Muscle layer of colon (tissue), 2 donors: Measurements from ENCODE around the gene FAR1.

Experiments used
- H3K27ac ChIP-seq: one replicate; pipeline ENCODE4 v1.7.0; 2013; ENCODE audit warnings: low read depth, mild to moderate bottlenecking, low read length, moderate library complexity
- H3K27me3 ChIP-seq, 2 donors: one replicate each; pipeline ENCODE4 v1.7.0; 2013; ENCODE audit warnings: low read length in 2 of 2, mild to moderate bottlenecking in 2 of 2; ENCODE audit not compliant: insufficient read depth in 2 of 2, control insufficient read depth in 1 of 2
- H3K36me3 ChIP-seq: one replicate; pipeline ENCODE4 v1.7.0; 2013; ENCODE audit warnings: mild to moderate bottlenecking, low read length; ENCODE audit not compliant: insufficient read depth
- H3K4me1 ChIP-seq: one replicate; pipeline ENCODE4 v1.7.0; 2013; ENCODE audit warnings: mild to moderate bottlenecking, low read length; ENCODE audit not compliant: insufficient read depth
- H3K4me3 ChIP-seq, 2 donors: one replicate each; pipeline ENCODE4 v1.7.0; 2013; ENCODE audit warnings: low read length in 2 of 2, low read depth in 1 of 2, mild to moderate bottlenecking in 1 of 2, moderate library complexity in 1 of 2
- H3K9ac ChIP-seq: one replicate; pipeline ENCODE4 v1.7.0; 2013; ENCODE audit warnings: low read length
- H3K9me3 ChIP-seq: one replicate; pipeline ENCODE4 v1.7.0; 2013; ENCODE audit warnings: mild to moderate bottlenecking, low read length
- donor health status: abdominal sarcoma.
- donor health status: Adenocarcinoma of cecum.

Gene FAR1

GRCh38 chr11:13762718-13763117 lies 94.2 kb downstream of the FAR1 start:
- Histone ChIP-seq H3K27me3 (no peaks in the 10 kb centered on the region), H3K9ac (no peak overlapping the region), H3K4me1 (no peaks in the 10 kb centered on the region), H3K4me3 (no peak overlapping the region), H3K27ac (no peak overlapping the region), H3K9me3 (no peaks in the 10 kb centered on the region), H3K36me3 (no peaks in the 10 kb centered on the region)

GRCh38 chr11:13763341-13763740 lies 94.9 kb downstream of the FAR1 start:
- Histone ChIP-seq H3K4me3 (no peak overlapping the region), H3K4me1 (no peaks in the 10 kb centered on the region), H3K9ac (no peak overlapping the region), H3K9me3 (no peaks in the 10 kb centered on the region), H3K27ac (no peak overlapping the region), H3K27me3 (no peaks in the 10 kb centered on the region), H3K36me3 (no peaks in the 10 kb centered on the region)

GRCh38 chr11:13765886-13766285 lies 97.4 kb downstream of the FAR1 start:
- no peak overlapping the region for H3K27ac ChIP-seq
- no peak overlapping the region for H3K9ac ChIP-seq
- no peaks in the 10 kb centered on the region for H3K27me3 ChIP-seq
- H3K4me3 ChIP-seq = no peak overlapping the region
- no peaks in the 10 kb centered on the region for H3K4me1 ChIP-seq
- H3K36me3 ChIP-seq = no peaks in the 10 kb centered on the region
- no peaks in the 10 kb centered on the region for H3K9me3 ChIP-seq

GRCh38 chr11:13767471-13767870 lies 99.0 kb downstream of the FAR1 start:
- Histone ChIP-seq H3K27me3 (no peaks in the 10 kb centered on the region), H3K4me3 (no peak overlapping the region), H3K27ac (no peak overlapping the region), H3K36me3 (no peaks in the 10 kb centered on the region), H3K9me3 (no peaks in the 10 kb centered on the region), H3K4me1 (no peaks in the 10 kb centered on the region), H3K9ac (no peak overlapping the region)

- H3K27me3 ChIP-seq = no peaks in the 10 kb centered on the region
- H3K27ac ChIP-seq = no peak overlapping the region
- H3K9ac ChIP-seq = no peak overlapping the region
- no peak overlapping the region for H3K4me3 ChIP-seq
- H3K9me3 ChIP-seq = no peaks in the 10 kb centered on the region
- H3K36me3 ChIP-seq = no peaks in the 10 kb centered on the region
- no peaks in the 10 kb centered on the region for H3K4me1 ChIP-seq
These were observed 100.7 kb downstream of the FAR1 start for GRCh38 chr11:13769188-13769587.

GRCh38 chr11:13771151-13771550 lies 102.7 kb downstream of the FAR1 start:
- Histone ChIP-seq H3K4me1 (no peaks in the 10 kb centered on the region), H3K4me3 (no peak overlapping the region), H3K27me3 (no peaks in the 10 kb centered on the region), H3K27ac (no peak overlapping the region), H3K9me3 (no peaks in the 10 kb centered on the region), H3K9ac (no peak overlapping the region), H3K36me3 (no peaks in the 10 kb centered on the region)

- Histone ChIP-seq H3K27me3 (no peaks in the 10 kb centered on the region), H3K9me3 (no peaks in the 10 kb centered on the region), H3K27ac (no peak overlapping the region), H3K36me3 (no peaks in the 10 kb centered on the region), H3K9ac (no peak overlapping the region), H3K4me1 (no peaks in the 10 kb centered on the region), H3K4me3 (no peak overlapping the region)
These were observed 104.0 kb downstream of the FAR1 start for GRCh38 chr11:13772223-13773046.

- no peaks in the 10 kb centered on the region for H3K4me1 ChIP-seq
These were observed 107.0 kb downstream of the FAR1 start for GRCh38 chr11:13775471-13775870.

GRCh38 chr11:13776134-13776815 lies 107.8 kb downstream of the FAR1 start:
- Histone ChIP-seq H3K36me3 (no peaks in the 10 kb centered on the region), H3K4me1 (no peaks in the 10 kb centered on the region), H3K27ac (no peak overlapping the region), H3K9me3 (no peaks in the 10 kb centered on the region), H3K27me3 (no peaks in the 10 kb centered on the region), H3K4me3 (no peak overlapping the region), H3K9ac (no peak overlapping the region)

More at GRCh38 chr11:13775471-13775870, 107.0 kb downstream of the FAR1 start:
- Histone ChIP-seq H3K27me3 (no peaks in the 10 kb centered on the region), H3K9ac (no peak overlapping the region), H3K4me3 (no peak overlapping the region), H3K36me3 (no peaks in the 10 kb centered on the region), H3K27ac (no peak overlapping the region), H3K9me3 (no peaks in the 10 kb centered on the region)

- H3K27ac ChIP-seq = no peak overlapping the region
- no peaks in the 10 kb centered on the region for H3K27me3 ChIP-seq
- no peaks in the 10 kb centered on the region for H3K4me1 ChIP-seq
- H3K9ac ChIP-seq = no peak overlapping the region
- H3K36me3 ChIP-seq = no peaks in the 10 kb centered on the region
- H3K9me3 ChIP-seq = no peaks in the 10 kb centered on the region
- H3K4me3 ChIP-seq = no peak overlapping the region
These were observed 109.0 kb downstream of the FAR1 start for GRCh38 chr11:13777341-13777985.

GRCh38 chr11:13778345-13778744 lies 109.9 kb downstream of the FAR1 start:
- no peaks in the 10 kb centered on the region for H3K36me3 ChIP-seq
- no peak overlapping the region for H3K9ac ChIP-seq
- no peaks in the 10 kb centered on the region for H3K27me3 ChIP-seq
- no peaks in the 10 kb centered on the region for H3K4me1 ChIP-seq
- H3K4me3 ChIP-seq = no peak overlapping the region
- no peaks in the 10 kb centered on the region for H3K9me3 ChIP-seq
- H3K27ac ChIP-seq = no peak overlapping the region
